Measurements from ENCODE around the gene HOXC6.
"Not testable (repeated sequence)": the region's sequence is repeated elsewhere in the genome, so short reads cannot be mapped to it uniquely, and the experiment has no call there.

Gene HOXC6

GRCh38 chr12:54058128-54058768, 30.0 kb downstream of the HOXC6 start:
- DNase-seq: no peak

DNA sequence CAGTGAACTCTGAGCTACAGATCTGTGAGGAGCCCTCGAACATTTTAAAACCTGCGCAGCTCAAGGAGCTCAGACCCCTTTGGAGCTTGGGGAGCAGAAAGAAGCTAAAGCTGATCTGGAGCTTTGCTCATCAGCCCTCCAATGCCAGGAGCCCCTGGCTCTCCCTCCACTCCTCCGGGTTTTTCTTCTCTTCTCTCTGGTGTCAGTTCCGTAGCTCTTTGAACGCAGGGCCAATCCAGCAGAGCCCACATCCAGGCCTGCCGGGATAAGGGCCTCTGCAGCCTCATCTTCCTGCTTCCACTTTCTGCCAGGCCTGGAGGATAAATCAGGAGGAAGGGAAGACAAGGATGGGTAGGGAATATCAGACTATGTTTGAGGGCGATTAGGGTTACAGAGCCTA, 31.4 kb downstream of the HOXC6 start:
- no peak for DNase-seq

GRCh38 chr12:54060174-54060974, 32.1 kb downstream of the HOXC6 start:
- no peak for DNase-seq

DNA sequence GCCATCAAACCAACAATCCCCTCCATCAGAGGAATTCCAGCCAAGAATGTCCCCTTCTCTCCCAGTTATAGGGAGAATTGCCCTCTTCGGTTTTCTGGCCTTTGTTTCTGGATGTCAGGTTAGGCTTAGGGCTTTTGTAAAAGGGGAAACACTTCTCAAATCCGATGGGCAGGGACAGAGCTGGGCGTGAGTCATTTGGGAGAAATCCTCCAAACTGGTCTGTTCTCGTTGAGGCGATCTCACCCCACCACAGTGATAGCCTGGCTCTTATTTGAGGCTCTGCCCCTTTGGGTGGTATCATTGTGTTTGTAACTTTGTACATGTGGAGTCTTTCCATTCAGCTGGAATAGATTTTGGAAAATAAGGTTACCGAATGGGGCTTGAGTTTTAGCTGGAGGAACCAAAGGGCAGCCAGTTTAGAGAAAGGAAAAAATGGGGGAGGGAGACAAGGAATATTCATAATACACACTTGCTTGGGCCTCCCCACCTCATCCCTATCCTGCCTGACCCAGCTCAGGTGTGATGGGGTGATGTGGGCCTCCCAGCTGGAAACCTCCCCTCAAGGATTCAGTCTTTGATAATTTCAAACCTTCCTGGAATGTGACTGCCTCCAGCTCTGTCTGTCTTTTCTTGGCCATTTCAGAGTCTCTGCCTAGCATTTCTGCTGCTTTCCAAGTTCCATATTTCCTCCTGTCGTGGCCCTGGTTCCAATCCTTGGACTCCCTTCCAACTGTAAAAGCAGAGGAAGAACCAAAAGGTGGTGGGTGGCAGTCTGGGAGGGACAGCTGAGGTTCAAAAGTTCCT, 32.9 kb downstream of the HOXC6 start:
- DNase-seq: no peak

GRCh38 chr12:54065677-54066076, 37.4 kb downstream of the HOXC6 start:
- no peak for DNase-seq

- no peak for DNase-seq
Observed at GRCh38 chr12:54066408-54066807, 38.2 kb downstream of the HOXC6 start.

GRCh38 chr12:54068418-54069070, 40.3 kb downstream of the HOXC6 start:
- no peak for DNase-seq

DNA sequence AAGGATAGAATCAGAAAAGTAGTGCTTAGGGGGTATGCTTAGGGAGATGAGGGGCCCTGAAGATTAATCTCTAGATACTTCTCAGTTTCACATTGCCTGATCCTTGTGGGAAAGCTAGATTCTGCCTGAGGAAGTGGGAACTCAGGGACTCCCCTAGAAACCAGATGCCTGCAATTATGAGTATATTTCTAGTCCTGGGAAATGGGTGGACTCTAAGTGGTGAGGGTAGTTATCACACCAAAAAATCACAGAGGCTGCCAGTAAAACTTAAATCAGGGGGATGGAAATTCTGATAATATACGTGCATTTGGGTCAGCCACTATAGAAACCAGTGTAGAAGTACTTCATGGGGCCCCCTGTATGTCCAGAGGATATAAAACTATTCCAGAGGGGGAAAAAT, 43.7 kb downstream of the HOXC6 start:
- DNase-seq: no peak

DNA sequence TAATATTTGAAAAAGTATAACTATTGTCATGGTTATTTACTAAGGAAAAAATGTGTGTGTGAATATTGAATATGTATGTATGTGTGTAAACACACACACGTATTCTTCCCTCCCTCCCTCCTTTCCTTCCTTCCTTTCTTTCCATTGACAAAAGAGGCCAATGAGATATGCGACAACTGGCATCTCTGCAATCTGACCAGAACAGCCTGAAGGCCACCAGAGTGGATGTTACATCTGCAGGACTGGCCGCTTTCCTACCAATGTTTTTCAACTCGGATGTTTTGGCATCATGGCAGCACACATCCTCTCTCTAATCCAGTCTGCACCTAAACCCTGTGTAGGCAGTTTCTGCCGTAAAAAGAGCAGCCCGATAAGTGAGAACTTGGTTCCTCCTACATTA, 46.1 kb downstream of the HOXC6 start:
- no peak for DNase-seq

- no peak for DNase-seq
Observed at GRCh38 chr12:54075409-54075808, 47.2 kb downstream of the HOXC6 start.

DNA sequence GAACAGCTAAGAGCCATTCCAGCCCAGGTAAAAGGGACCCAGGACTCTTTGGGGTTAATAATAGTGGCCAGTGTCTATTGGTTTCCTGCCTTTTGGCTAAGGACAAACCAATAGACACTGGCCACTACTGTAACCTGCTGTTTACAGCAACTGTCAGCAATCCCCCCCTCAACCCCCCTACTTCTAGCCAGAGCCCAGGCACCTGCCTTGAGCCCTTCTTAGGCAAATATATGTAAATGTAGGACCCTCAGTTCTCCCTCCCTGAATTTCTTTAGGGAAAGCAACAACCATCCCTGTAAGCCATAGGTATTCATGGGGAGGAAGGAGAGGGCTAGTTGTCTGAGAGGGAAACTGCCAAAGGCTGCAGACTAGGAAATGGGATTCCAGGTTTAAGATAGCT, 47.7 kb downstream of the HOXC6 start:
- no peak for DNase-seq

DNA sequence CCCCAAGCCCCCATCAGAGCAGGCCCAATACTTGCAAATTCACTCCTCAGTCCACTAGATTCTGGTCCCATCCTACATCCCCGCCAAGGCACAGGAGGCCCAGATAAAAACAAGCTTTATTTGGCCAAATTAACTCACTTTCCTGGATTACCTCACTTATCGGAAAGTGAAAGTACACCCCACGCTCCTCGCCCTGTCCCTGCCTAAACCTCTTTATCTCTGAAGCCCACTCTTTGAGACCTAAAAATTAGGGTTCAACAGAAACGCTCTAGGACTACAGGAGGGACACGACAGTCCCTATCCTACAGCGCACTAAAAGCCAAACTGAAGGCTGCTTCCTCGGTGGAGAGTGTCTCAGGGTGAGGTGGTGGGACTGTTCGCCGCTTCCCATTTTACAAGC, 49.6 kb downstream of the HOXC6 start:
- DNase-seq: not testable (repeated sequence)

DNA sequence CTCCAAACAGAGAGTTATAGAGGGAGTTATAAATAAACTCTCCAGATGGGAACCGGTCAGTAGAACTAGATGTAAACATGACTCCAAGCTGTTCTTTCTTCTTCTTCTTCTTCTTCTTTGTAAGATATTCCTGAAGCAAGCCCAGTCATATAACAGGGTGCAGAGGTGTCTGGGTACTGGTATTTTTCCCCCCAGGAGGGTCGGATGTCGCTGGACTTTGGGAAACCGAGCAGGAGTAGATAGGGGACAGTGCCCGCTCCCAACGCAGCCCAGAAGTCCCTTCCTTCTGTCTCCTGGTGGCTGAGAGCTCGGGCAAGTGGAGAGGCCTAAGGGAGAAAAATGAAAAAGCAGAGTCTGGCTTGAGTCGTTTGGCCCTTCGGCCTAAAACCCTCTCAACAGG, 50.9 kb downstream of the HOXC6 start:
- not testable (repeated sequence) for DNase-seq

All from T-helper 1 cell (primary cell).